PFSK-1 (cell line): ENCODE results near the gene CCDC192.

Source experiments
- FOXP2 ChIP-seq: optimal IDR thresholded peaks from 2 replicates; pipeline ENCODE3; 2011; ENCODE audit warnings: borderline replicate concordance, control low read depth, inconsistent platforms; ENCODE audit not compliant: insufficient read depth; ENCODE audit errors: extremely low read length, extremely low read depth
- POLR2AphosphoS5 ChIP-seq: IDR thresholded peaks from 2 replicates; pipeline ENCODE4 v1.6.1; 2012; ENCODE audit warnings: low read depth, mild to moderate bottlenecking, control low read depth, low read length, moderate library complexity
- REST ChIP-seq, 2 experiments: IDR thresholded peaks; 2 replicates each; pipeline versions ENCODE4 v1.6.1 to v1.8.0; 2011 to 2012; ENCODE audit warnings: low read depth in 2 of 2, low read length in 2 of 2, control low read depth in 1 of 2, inconsistent platforms in 1 of 2, mild to moderate bottlenecking in 1 of 2, moderate library complexity in 1 of 2; ENCODE audit not compliant: insufficient read depth in 1 of 2
- SIN3A ChIP-seq: IDR thresholded peaks from 2 replicates; pipeline ENCODE4 v1.6.1; 2012; ENCODE audit warnings: mild to moderate bottlenecking, low read length, moderate library complexity, borderline replicate concordance; ENCODE audit not compliant: insufficient read depth
- TAF1 ChIP-seq: IDR thresholded peaks from 2 replicates; pipeline ENCODE4 v1.6.1; 2012; ENCODE audit warnings: low read length, control low read depth, borderline replicate concordance; ENCODE audit not compliant: insufficient read depth

The CCDC192 gene

GRCh38 chr5:127694518-127695171 lies 8.5 kb upstream of the CCDC192 start:
- TF ChIP-seq POLR2AphosphoS5: no peak
- TF ChIP-seq FOXP2: no peak
- no peak for TF ChIP-seq REST (IDR thresholded peaks at IDR 0.05; ENCODE audit: insufficient read depth in 1 of 2, low read depth in 2 of 2, low read length in 2 of 2)
- no peak for TF ChIP-seq SIN3A
- no peak for TF ChIP-seq TAF1

- no peak for TF ChIP-seq SIN3A
- TF ChIP-seq REST (IDR thresholded peaks at IDR 0.05; ENCODE audit: insufficient read depth in 1 of 2, low read depth in 2 of 2, low read length in 2 of 2): no peak
- no peak for TF ChIP-seq FOXP2
- TF ChIP-seq TAF1: no peak
- no peak for TF ChIP-seq POLR2AphosphoS5
These were observed 7.8 kb upstream of the CCDC192 start for GRCh38 chr5:127695346-127695745.

GRCh38 chr5:127696683-127697082 lies 6.5 kb upstream of the CCDC192 start:
- TF ChIP-seq TAF1: no peak
- TF ChIP-seq POLR2AphosphoS5: no peak
- TF ChIP-seq SIN3A: no peak
- no peak for TF ChIP-seq FOXP2
- no peak for TF ChIP-seq REST (IDR thresholded peaks at IDR 0.05; ENCODE audit: insufficient read depth in 1 of 2, low read depth in 2 of 2, low read length in 2 of 2)

- no peak for TF ChIP-seq TAF1
- TF ChIP-seq SIN3A: no peak
- TF ChIP-seq REST (IDR thresholded peaks at IDR 0.05; ENCODE audit: insufficient read depth in 1 of 2, low read depth in 2 of 2, low read length in 2 of 2): no peak
- TF ChIP-seq POLR2AphosphoS5: no peak
- no peak for TF ChIP-seq FOXP2
These were observed 5.1 kb upstream of the CCDC192 start for GRCh38 chr5:127697894-127698600.
